ENCODE data around the gene SECISBP2.

- no peak for TF ChIP-seq CTCF (tag by site-specific recombination; IDR thresholded peaks at IDR 0.05)
- TF ChIP-seq ZNF596 (tag by site-specific recombination; IDR thresholded peaks at IDR 0.05) = no peak
- no peak for TF ChIP-seq ZNF23 (tag by site-specific recombination; IDR thresholded peaks at IDR 0.05; ENCODE audit: borderline replicate concordance)
- TF ChIP-seq GLI2 (tag by site-specific recombination; IDR thresholded peaks at IDR 0.05; ENCODE audit: borderline replicate concordance, low read depth) = no peak
- no peak for TF ChIP-seq ZNF555 (tag by site-specific recombination; conservative IDR thresholded peaks at IDR 0.05)
These were observed 48.4 kb downstream of the SECISBP2 start for GRCh38 chr9:89366711-89367110.
